IMR-90 (cell line): ENCODE measurements around the gene CALCOCO2. TPM values are rescaled to one million over a fixed set of nuclear protein-coding genes. Genes with fewer than 3 reads are reported as not detected.

Experiments used
- ATAC-seq: fragments of 200-7000 bp; cut with Tn5 transposase; 2 replicates; pipeline ENCODE4 v1.9.1; 2020; ENCODE audit warnings: low read depth, mild to moderate bottlenecking, moderate library complexity
- BruUV-seq: library from RNA; stranded (reverse); fragments of 400-500 nt; replicated peaks from 2 replicates; lab custom pipeline; 2021; lab: Mats Ljungman, UMichigan
- CTCF ChIA-PET: fragments of 300-600 bp; formaldehyde crosslinking; extraction: SDS; loops from one replicate; lab custom pipeline; 2021; ENCODE audit warnings: antibody characterized with exemption; lab: Yijun Ruan, JAX
- POLR2A ChIA-PET: fragments of 300-600 bp; sonication (Branson Sonifier 250); formaldehyde crosslinking; loops from one replicate; lab custom pipeline; 2022; ENCODE audit warnings: antibody characterized with exemption; ENCODE audit not compliant: unreplicated experiment; lab: Charles Lee
- DNase-seq: peaks from one replicate; pipeline ENCODE4 v3.0.0; 2013
- H2AFZ ChIP-seq: replicated peaks from 2 replicates; pipeline ENCODE3; 2013; ENCODE audit warnings: low read length, mild to moderate bottlenecking; ENCODE audit not compliant: poor library complexity
- H2AK5ac ChIP-seq: 2 replicates; pipeline ENCODE4 v1.6.1; 2013; ENCODE audit warnings: low read depth, low read length, inconsistent platforms
- H2AK9ac ChIP-seq: replicated peaks from 2 replicates; pipeline ENCODE3; 2013; ENCODE audit warnings: mild to moderate bottlenecking, low read depth, low read length, moderate library complexity; ENCODE audit not compliant: poor library complexity
- H2BK120ac ChIP-seq: 2 replicates; pipeline ENCODE4 v1.6.1; 2013; ENCODE audit warnings: low read depth, low read length, inconsistent platforms
- H2BK15ac ChIP-seq: 3 replicates; pipeline ENCODE4 v1.6.1; 2013; ENCODE audit warnings: low read depth, low read length, inconsistent platforms
- H2BK20ac ChIP-seq: 2 replicates; pipeline ENCODE4 v1.6.1; 2013; ENCODE audit warnings: low read depth, mild to moderate bottlenecking, inconsistent platforms, low read length, moderate library complexity
- H2BK5ac ChIP-seq: 2 replicates; pipeline ENCODE4 v1.6.1; 2013; ENCODE audit warnings: mild to moderate bottlenecking, low read depth, low read length, inconsistent platforms; ENCODE audit not compliant: poor library complexity, severe bottlenecking
- H3K14ac ChIP-seq: replicated peaks from 2 replicates; pipeline ENCODE4 v1.6.1; 2013; ENCODE audit warnings: low read depth, low read length, inconsistent platforms
- H3K18ac ChIP-seq: 2 replicates; pipeline ENCODE4 v1.6.1; 2013; ENCODE audit warnings: low read depth, low read length, control low read depth
- H3K23ac ChIP-seq: 2 replicates; pipeline ENCODE4 v1.6.1; 2013; ENCODE audit warnings: low read depth, low read length, inconsistent platforms
- H3K27ac ChIP-seq: 2 replicates; pipeline ENCODE4 v1.5.1; 2013; ENCODE audit warnings: mild to moderate bottlenecking, control low read depth, low read length; ENCODE audit not compliant: insufficient read depth
- H3K27me3 ChIP-seq: 2 replicates; pipeline ENCODE4 v1.6.1; 2013; ENCODE audit warnings: low read length; ENCODE audit not compliant: control insufficient read depth, insufficient read depth
- H3K36me3 ChIP-seq: 2 replicates; pipeline ENCODE4 v1.6.1; 2013; ENCODE audit warnings: low read length, mixed read lengths; ENCODE audit not compliant: control insufficient read depth, insufficient read depth
- H3K4ac ChIP-seq: 2 replicates; pipeline ENCODE4 v1.6.1; 2013; ENCODE audit warnings: low read depth, low read length, inconsistent platforms
- H3K4me1 ChIP-seq: 2 replicates; pipeline ENCODE4 v1.6.1; 2013; ENCODE audit warnings: low read length, mixed read lengths; ENCODE audit not compliant: control insufficient read depth, insufficient read depth
- H3K4me2 ChIP-seq: 2 replicates; pipeline ENCODE4 v1.6.1; 2013; ENCODE audit warnings: low read depth, mild to moderate bottlenecking, control low read depth, low read length, moderate library complexity
- H3K4me3 ChIP-seq: 2 replicates; pipeline ENCODE4 v1.5.1; 2013; ENCODE audit warnings: low read depth, mild to moderate bottlenecking, control low read depth, low read length, moderate library complexity; ENCODE audit not compliant: insufficient read depth
- H3K56ac ChIP-seq: 2 replicates; pipeline ENCODE4 v1.6.1; 2013; ENCODE audit warnings: low read length, inconsistent platforms; ENCODE audit not compliant: insufficient read depth; ENCODE audit errors: extremely low read depth
- H3K79me1 ChIP-seq, 2 experiments: 2 replicates each; pipeline ENCODE4 v1.6.1; 2013; ENCODE audit warnings: low read length in 2 of 2, inconsistent platforms in 1 of 2, low read depth in 1 of 2
- H3K9ac ChIP-seq: 2 replicates; pipeline ENCODE4 v1.6.1; 2013; ENCODE audit warnings: low read depth, low read length, control low read depth
- H3K9me1 ChIP-seq: 2 replicates; pipeline ENCODE4 v1.6.1; 2013; ENCODE audit warnings: low read length, inconsistent platforms; ENCODE audit not compliant: insufficient read depth
- H3K9me3 ChIP-seq: 2 replicates; pipeline ENCODE4 v1.6.1; 2013; ENCODE audit warnings: low read length; ENCODE audit not compliant: control insufficient read depth, insufficient read depth
- H4K20me1 ChIP-seq: 2 replicates; pipeline ENCODE4 v1.6.1; 2013; ENCODE audit warnings: low read length, inconsistent platforms; ENCODE audit not compliant: insufficient read depth
- H4K5ac ChIP-seq: 2 replicates; pipeline ENCODE4 v1.6.1; 2013; ENCODE audit warnings: mild to moderate bottlenecking, low read depth, low read length, control low read depth
- H4K8ac ChIP-seq, 2 experiments: 2 replicates each; pipeline ENCODE4 v1.6.1; 2013; ENCODE audit warnings: low read depth in 2 of 2, low read length in 2 of 2, control low read depth in 1 of 2, inconsistent platforms in 1 of 2
- H4K91ac ChIP-seq: 2 replicates; pipeline ENCODE4 v1.6.1; 2013; ENCODE audit warnings: low read depth, low read length, inconsistent platforms; ENCODE audit not compliant: insufficient read depth
- BHLHE40 ChIP-seq: fragments of 150-350 bp; IDR thresholded peaks from 2 replicates; pipeline ENCODE4 v1.6.1; 2016; ENCODE audit warnings: mild to moderate bottlenecking, low read depth, low read length
- CEBPB ChIP-seq: IDR thresholded peaks from 2 replicates; pipeline ENCODE4 v1.6.1; 2012; ENCODE audit warnings: low read depth, low read length, improper control_type of control experiment
- CHD1 ChIP-seq: IDR thresholded peaks from 2 replicates; pipeline ENCODE4 v1.6.1; 2012; ENCODE audit warnings: low read depth, low read length, improper control_type of control experiment
- CTCF ChIP-seq: conservative IDR thresholded peaks from 2 replicates; pipeline ENCODE4 v1.5.1; 2012; ENCODE audit warnings: mild to moderate bottlenecking, low read depth, low read length, improper control_type of control experiment
- ELK1 ChIP-seq: fragments of 150-350 bp; IDR thresholded peaks from 2 replicates; pipeline ENCODE4 v1.6.1; 2016; ENCODE audit warnings: low read depth, mild to moderate bottlenecking, low read length, moderate library complexity, borderline replicate concordance
- FOS ChIP-seq: fragments of 150-350 bp; IDR thresholded peaks from 2 replicates; pipeline ENCODE4 v1.6.1; 2016; ENCODE audit warnings: low read depth, low read length
- MAFK ChIP-seq: IDR thresholded peaks from 2 replicates; pipeline ENCODE4 v1.6.1; 2012; ENCODE audit warnings: low read depth, low read length, improper control_type of control experiment
- MAZ ChIP-seq: IDR thresholded peaks from 2 replicates; pipeline ENCODE4 v1.6.1; 2012; ENCODE audit warnings: low read depth, mild to moderate bottlenecking, low read length, improper control_type of control experiment, moderate library complexity, borderline replicate concordance
- NFE2L2 ChIP-seq: fragments of 150-350 bp; IDR thresholded peaks from 2 replicates; pipeline ENCODE4 v1.6.1; 2016; ENCODE audit warnings: low read depth, mild to moderate bottlenecking, low read length
- POLR2A ChIP-seq: IDR thresholded peaks from 2 replicates; pipeline ENCODE4 v1.6.1; 2012; ENCODE audit warnings: mild to moderate bottlenecking, low read depth, low read length
- RAD21 ChIP-seq: IDR thresholded peaks from 2 replicates; pipeline ENCODE4 v1.6.1; 2012; ENCODE audit warnings: low read length, improper control_type of control experiment
- RCOR1 ChIP-seq: IDR thresholded peaks from 2 replicates; pipeline ENCODE4 v1.6.1; 2012; ENCODE audit warnings: mild to moderate bottlenecking, low read length, improper control_type of control experiment; ENCODE audit not compliant: insufficient replicate concordance
- RFX5 ChIP-seq: IDR thresholded peaks from 2 replicates; pipeline ENCODE4 v1.8.0; 2012; ENCODE audit warnings: low read depth, mild to moderate bottlenecking, low read length, moderate library complexity
- SMC3 ChIP-seq: fragments of 150-350 bp; IDR thresholded peaks from 2 replicates; pipeline ENCODE4 v1.6.1; 2016; ENCODE audit warnings: low read depth, mild to moderate bottlenecking, antibody characterized with exemption, low read length, moderate library complexity
- USF2 ChIP-seq: fragments of 150-350 bp; IDR thresholded peaks from 2 replicates; pipeline ENCODE4 v1.6.1; 2017; ENCODE audit warnings: mild to moderate bottlenecking, antibody characterized with exemption, low read length, low read depth
- WGBS, 2 experiments: methylation state at CpG; one replicate each; pipeline versions ENCODE4 v1.1.5 to v1.1.7; 2013; ENCODE audit warnings: missing lambda C conversion rate in 2 of 2; ENCODE audit not compliant: insufficient read length in 1 of 2; ENCODE audit errors: extremely low coverage in 2 of 2; 5-methylcytosine and 5-hydroxymethylcytosine counted together
- dilution Hi-C: fragments of 300-500 bp; cut with HindIII; formaldehyde crosslinking; loops from one replicate; pipeline ENCODE4 v1.14.3; 2018; ENCODE audit warnings: low sequenced_read_pairs; ENCODE audit not compliant: unreplicated experiment
- in situ Hi-C: fragments of 300-500 bp; cut with MboI; formaldehyde crosslinking; loops from 3 replicates; pipeline ENCODE4 v1.14.3; 2019; ENCODE audit warnings: low sequenced_read_pairs, inconsistent platforms, mixed read lengths
- intact Hi-C: fragments of 100-400 bp; cut with micrococcal nuclease; formaldehyde crosslinking; loops from 2 replicates; pipeline ENCODE4 v1.10.0; 2022
- polyA plus RNA-seq, 3 experiments: library from polyadenylated mRNA; depleted of rRNA; stranded (reverse); fragments of >200 nt; gene quantifications; 2 replicates each; pipeline ENCODE4 v1.2.3, GENCODE V29; 2012; ENCODE audit warnings: low replicate concordance in 1 of 3
- total RNA-seq: library from RNA; depleted of rRNA; stranded (reverse); fragments of >200 nt; gene quantifications from 2 replicates; pipeline ENCODE4 v1.2.3, GENCODE V29; 2012

The CALCOCO2 gene
- total and polyA plus RNA-seq, 2 of the 4 experiments (the other 2 are of a cell fraction): 35.9 to 53.4 TPM

- TF ChIP-seq MAZ: peak; percentile 44; the same call in 1 of the 2 replicates
Observed at GRCh38 chr17:48804936-48805411, 25.9 kb upstream of the CALCOCO2 start (continued).

GRCh38 chr17:48809182-48809581 lies 21.7 kb upstream of the CALCOCO2 start:
- POLR2A ChIA-PET: no interaction called here
- BruUV-seq: no TSS peak
- H3K4me1 ChIP-seq: no peaks in the 10 kb centered on the region
- no peak overlapping the region for H3K4ac ChIP-seq
- H3K9ac ChIP-seq: no peak overlapping the region
- no peaks in the 10 kb centered on the region for H3K36me3 ChIP-seq
- CTCF ChIA-PET: interaction anchor here (1.9 kb wide), 1 partner anchor 70 kb away, joined by 5 read pairs; no protein-coding TSS in a partner anchor
- no peak overlapping the region for H4K5ac ChIP-seq
- 33% methylated on average over 1 of the region's 4 CpGs; no CpG with 5 or more reads in 1 of the 2 experiments for WGBS, 2 experiments
- H4K8ac ChIP-seq: no peak overlapping the region
- H2BK5ac ChIP-seq: no peak overlapping the region
- no peak overlapping the region for H3K27ac ChIP-seq
- no peak for DNase-seq
- peaks cover 19% of the 10 kb centered on the region for H3K27me3 ChIP-seq
- H4K20me1 ChIP-seq: no peaks in the 10 kb centered on the region
- dilution Hi-C loops: no loop called here
- TF ChIP-seq CTCF: no peak
- TF ChIP-seq ELK1: no peak
- no peak for TF ChIP-seq USF2
- no peak for TF ChIP-seq CEBPB
- TF ChIP-seq RCOR1: no peak
- TF ChIP-seq CHD1: no peak
- TF ChIP-seq BHLHE40: no peak
- TF ChIP-seq NFE2L2: no peak
- TF ChIP-seq RAD21: no peak
- no peak for TF ChIP-seq SMC3
- no peak for TF ChIP-seq MAZ
- no peak for TF ChIP-seq POLR2A
- TF ChIP-seq RFX5: no peak
- TF ChIP-seq MAFK: no peak
- TF ChIP-seq FOS: no peak
- H2AFZ ChIP-seq: no peak overlapping the region
- H2AK9ac ChIP-seq: no peak overlapping the region
- ATAC-seq: no peak
- intact Hi-C loops: no loop called here
- in situ Hi-C loops: loop anchor here (10.0 kb wide), 1 partner anchor 226 kb away; no protein-coding TSS in a partner anchor
- no peaks in the 10 kb centered on the region for H3K9me3 ChIP-seq
- H3K9me1 ChIP-seq: no peaks in the 10 kb centered on the region
- H2BK15ac ChIP-seq: no peak overlapping the region
- H4K91ac ChIP-seq: no peak overlapping the region
- no peak overlapping the region for H2AK5ac ChIP-seq
- H3K14ac ChIP-seq: no peak overlapping the region
- H2BK20ac ChIP-seq: no peak overlapping the region
- no peak overlapping the region for H3K4me2 ChIP-seq
- no peak overlapping the region for H3K4me3 ChIP-seq
- no peaks in the 10 kb centered on the region for H3K79me1 ChIP-seq
- H3K18ac ChIP-seq: no peak overlapping the region
- no peak overlapping the region for H3K23ac ChIP-seq
- H2BK120ac ChIP-seq: no peak overlapping the region
- no peak overlapping the region for H3K56ac ChIP-seq
